OCI-LY3 (cell line): Measurements from ENCODE around the gene F10.

ENCODE experiments used
- CTCF ChIP-seq: fragments of 200-600, 300-600 bp; sonication (generic); IDR thresholded peaks from 2 replicates; pipeline ENCODE4 v1.5.1; 2014; ENCODE audit warnings: antibody characterized with exemption, low read length, low read depth
- EZH2phosphoT487 ChIP-seq: fragments of 200-600 bp; shearing (Covaris generic); IDR thresholded peaks from 2 replicates; pipeline ENCODE4 v1.6.1; 2018; ENCODE audit warnings: antibody characterized with exemption, mixed run types, low read depth

- TF ChIP-seq EZH2phosphoT487 = no peak
- TF ChIP-seq CTCF = no peak
These were observed 599 bp upstream of the F10 start for GRCh38 chr13:113121928-113122471.
